ENCODE data around the gene ACSL1. TPM values are rescaled to one million over a fixed set of nuclear protein-coding genes. Genes with fewer than 3 reads are reported as not detected.

ACSL1 gene
- polyA plus RNA-seq, 1 donor from 2014 or later = 30.7 TPM

DNA sequence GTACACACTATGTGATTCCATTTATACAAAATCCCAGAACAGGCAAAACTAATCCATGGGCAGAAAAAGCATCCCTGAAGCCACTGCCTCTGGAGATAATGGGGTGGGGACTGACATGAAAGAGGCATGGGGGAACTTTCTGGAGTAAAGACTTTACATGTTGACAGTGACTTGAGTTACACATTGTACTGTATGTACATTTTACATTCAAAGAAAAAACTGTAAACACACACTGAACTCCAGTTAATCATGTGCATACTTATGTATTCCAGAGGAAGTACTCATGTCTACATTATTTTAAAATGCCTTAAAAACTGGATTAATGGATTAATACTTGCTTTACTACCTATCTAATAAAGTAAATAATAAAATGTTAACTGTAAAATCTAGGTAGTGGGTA lies 113.4 kb downstream of the ACSL1 start:
- no peaks in the 10 kb centered on the region for H3K9me3 ChIP-seq (ENCODE audit: low read length)
- H3K36me3 ChIP-seq (ENCODE audit: insufficient read depth, low read length) = no peaks in the 10 kb centered on the region
- no peaks in the 10 kb centered on the region for H3K27me3 ChIP-seq (ENCODE audit: insufficient read depth, low read depth, low read length)
- H2AFZ ChIP-seq (ENCODE audit: low read depth, low read length) = no peak overlapping the region
- no peaks in the 10 kb centered on the region for H3K9me2 ChIP-seq (ENCODE audit: insufficient read depth, low read length)
- H3K4me3 ChIP-seq (ENCODE audit: low read length) = no peak overlapping the region
- no peaks in the 10 kb centered on the region for H3K79me2 ChIP-seq (replicated peaks; ENCODE audit: insufficient read depth, low read length)
- no peak overlapping the region for H3K9ac ChIP-seq (ENCODE audit: low read length)
- no peaks in the 10 kb centered on the region for H3F3A ChIP-seq (ENCODE audit: insufficient read depth, low read length, poor library complexity, severe bottlenecking)
- H4K20me1 ChIP-seq (ENCODE audit: insufficient read depth) = no peaks in the 10 kb centered on the region
- no peak overlapping the region for H3K4me2 ChIP-seq (ENCODE audit: low read length)
- TF ChIP-seq EP300 (conservative IDR thresholded peaks at IDR 0.05; ENCODE audit: poor library complexity, severe bottlenecking) = no peak
- no peak for TF ChIP-seq POLR2AphosphoS5 (IDR thresholded peaks at IDR 0.05)
- no peak for TF ChIP-seq EZH2 (IDR thresholded peaks at IDR 0.05; ENCODE audit: borderline replicate concordance, insufficient read depth, low read length, poor library complexity, severe bottlenecking)
- TF ChIP-seq MXI1 (conservative IDR thresholded peaks at IDR 0.05; ENCODE audit: poor library complexity, severe bottlenecking) = no peak
- TF ChIP-seq SMC3 (conservative IDR thresholded peaks at IDR 0.05; ENCODE audit: poor library complexity) = no peak
- TF ChIP-seq TAF1 (IDR thresholded peaks at IDR 0.05; ENCODE audit: low read depth) = no peak
- TF ChIP-seq, protein P1, sequence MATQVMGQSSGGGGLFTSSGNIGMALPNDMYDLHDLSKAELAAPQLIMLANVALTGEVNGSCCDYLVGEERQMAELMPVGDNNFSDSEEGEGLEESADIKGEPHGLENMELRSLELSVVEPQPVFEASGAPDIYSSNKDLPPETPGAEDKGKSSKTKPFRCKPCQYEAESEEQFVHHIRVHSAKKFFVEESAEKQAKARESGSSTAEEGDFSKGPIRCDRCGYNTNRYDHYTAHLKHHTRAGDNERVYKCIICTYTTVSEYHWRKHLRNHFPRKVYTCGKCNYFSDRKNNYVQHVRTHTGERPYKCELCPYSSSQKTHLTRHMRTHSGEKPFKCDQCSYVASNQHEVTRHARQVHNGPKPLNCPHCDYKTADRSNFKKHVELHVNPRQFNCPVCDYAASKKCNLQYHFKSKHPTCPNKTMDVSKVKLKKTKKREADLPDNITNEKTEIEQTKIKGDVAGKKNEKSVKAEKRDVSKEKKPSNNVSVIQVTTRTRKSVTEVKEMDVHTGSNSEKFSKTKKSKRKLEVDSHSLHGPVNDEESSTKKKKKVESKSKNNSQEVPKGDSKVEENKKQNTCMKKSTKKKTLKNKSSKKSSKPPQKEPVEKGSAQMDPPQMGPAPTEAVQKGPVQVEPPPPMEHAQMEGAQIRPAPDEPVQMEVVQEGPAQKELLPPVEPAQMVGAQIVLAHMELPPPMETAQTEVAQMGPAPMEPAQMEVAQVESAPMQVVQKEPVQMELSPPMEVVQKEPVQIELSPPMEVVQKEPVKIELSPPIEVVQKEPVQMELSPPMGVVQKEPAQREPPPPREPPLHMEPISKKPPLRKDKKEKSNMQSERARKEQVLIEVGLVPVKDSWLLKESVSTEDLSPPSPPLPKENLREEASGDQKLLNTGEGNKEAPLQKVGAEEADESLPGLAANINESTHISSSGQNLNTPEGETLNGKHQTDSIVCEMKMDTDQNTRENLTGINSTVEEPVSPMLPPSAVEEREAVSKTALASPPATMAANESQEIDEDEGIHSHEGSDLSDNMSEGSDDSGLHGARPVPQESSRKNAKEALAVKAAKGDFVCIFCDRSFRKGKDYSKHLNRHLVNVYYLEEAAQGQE (IDR thresholded peaks at IDR 0.05; ENCODE audit: borderline replicate concordance) = no peak
- TF ChIP-seq RAD21 (conservative IDR thresholded peaks at IDR 0.05) = no peak
- TF ChIP-seq CTCF (IDR thresholded peaks at IDR 0.05; ENCODE audit: poor library complexity, severe bottlenecking) = no peak
- no peak overlapping the region for H3K27ac ChIP-seq (ENCODE audit: low read length)

DNA sequence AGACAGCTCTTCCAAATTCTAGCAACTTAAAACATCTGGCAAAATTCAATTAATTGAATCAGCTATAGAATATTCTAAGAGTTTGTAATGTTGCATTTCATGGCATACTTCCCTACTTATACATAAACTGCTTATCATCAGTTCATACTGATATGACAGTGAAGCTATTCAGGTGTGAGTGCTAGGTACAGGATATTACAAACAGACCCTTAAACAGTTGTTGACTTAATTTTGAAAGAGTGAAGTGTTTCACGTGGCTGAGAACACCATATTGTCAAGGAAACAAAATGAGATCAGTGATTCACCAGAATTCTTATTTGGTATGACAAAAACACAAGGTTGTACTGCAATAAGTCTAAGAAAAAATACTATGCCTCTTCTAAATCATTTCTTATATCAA lies 119.3 kb downstream of the ACSL1 start:
- no peak overlapping the region for H3K9ac ChIP-seq (ENCODE audit: low read length)
- no peaks in the 10 kb centered on the region for H3K36me3 ChIP-seq (ENCODE audit: insufficient read depth, low read length)
- no peak overlapping the region for H3K27ac ChIP-seq (ENCODE audit: low read length)
- H4K20me1 ChIP-seq (ENCODE audit: insufficient read depth) = no peaks in the 10 kb centered on the region
- no peaks in the 10 kb centered on the region for H3F3A ChIP-seq (ENCODE audit: insufficient read depth, low read length, poor library complexity, severe bottlenecking)
- no peaks in the 10 kb centered on the region for H3K79me2 ChIP-seq (replicated peaks; ENCODE audit: insufficient read depth, low read length)
- no peaks in the 10 kb centered on the region for H3K9me3 ChIP-seq (ENCODE audit: low read length)
- H2AFZ ChIP-seq (ENCODE audit: low read depth, low read length) = no peak overlapping the region
- H3K4me2 ChIP-seq (ENCODE audit: low read length) = no peak overlapping the region
- no peaks in the 10 kb centered on the region for H3K27me3 ChIP-seq (ENCODE audit: insufficient read depth, low read depth, low read length)
- H3K9me2 ChIP-seq (ENCODE audit: insufficient read depth, low read length) = no peaks in the 10 kb centered on the region
- H3K4me3 ChIP-seq (ENCODE audit: low read length) = no peak overlapping the region
- TF ChIP-seq CTCF (IDR thresholded peaks at IDR 0.05; ENCODE audit: poor library complexity, severe bottlenecking) = no peak
- no peak for TF ChIP-seq MXI1 (conservative IDR thresholded peaks at IDR 0.05; ENCODE audit: poor library complexity, severe bottlenecking)
- TF ChIP-seq, protein P1 (IDR thresholded peaks at IDR 0.05; ENCODE audit: borderline replicate concordance) = no peak
- TF ChIP-seq TAF1 (IDR thresholded peaks at IDR 0.05; ENCODE audit: low read depth) = no peak
- no peak for TF ChIP-seq SMC3 (conservative IDR thresholded peaks at IDR 0.05; ENCODE audit: poor library complexity)
- no peak for TF ChIP-seq EZH2 (IDR thresholded peaks at IDR 0.05; ENCODE audit: borderline replicate concordance, insufficient read depth, low read length, poor library complexity, severe bottlenecking)
- no peak for TF ChIP-seq EP300 (conservative IDR thresholded peaks at IDR 0.05; ENCODE audit: poor library complexity, severe bottlenecking)
- TF ChIP-seq POLR2AphosphoS5 (IDR thresholded peaks at IDR 0.05) = no peak
- no peak for TF ChIP-seq RAD21 (conservative IDR thresholded peaks at IDR 0.05)
